Anterior cingulate cortex (tissue), 58 donors: Measurements from ENCODE around the gene WDFY4.
A peak's percentile ranks its signal among the peaks of the same experiment; 100 is the strongest.

Experiments used
- DNase-seq, 58 donors: peaks; one replicate each; lab custom pipeline; 2025; lab: John Stamatoyannopoulos, UW

WDFY4 gene

DNA sequence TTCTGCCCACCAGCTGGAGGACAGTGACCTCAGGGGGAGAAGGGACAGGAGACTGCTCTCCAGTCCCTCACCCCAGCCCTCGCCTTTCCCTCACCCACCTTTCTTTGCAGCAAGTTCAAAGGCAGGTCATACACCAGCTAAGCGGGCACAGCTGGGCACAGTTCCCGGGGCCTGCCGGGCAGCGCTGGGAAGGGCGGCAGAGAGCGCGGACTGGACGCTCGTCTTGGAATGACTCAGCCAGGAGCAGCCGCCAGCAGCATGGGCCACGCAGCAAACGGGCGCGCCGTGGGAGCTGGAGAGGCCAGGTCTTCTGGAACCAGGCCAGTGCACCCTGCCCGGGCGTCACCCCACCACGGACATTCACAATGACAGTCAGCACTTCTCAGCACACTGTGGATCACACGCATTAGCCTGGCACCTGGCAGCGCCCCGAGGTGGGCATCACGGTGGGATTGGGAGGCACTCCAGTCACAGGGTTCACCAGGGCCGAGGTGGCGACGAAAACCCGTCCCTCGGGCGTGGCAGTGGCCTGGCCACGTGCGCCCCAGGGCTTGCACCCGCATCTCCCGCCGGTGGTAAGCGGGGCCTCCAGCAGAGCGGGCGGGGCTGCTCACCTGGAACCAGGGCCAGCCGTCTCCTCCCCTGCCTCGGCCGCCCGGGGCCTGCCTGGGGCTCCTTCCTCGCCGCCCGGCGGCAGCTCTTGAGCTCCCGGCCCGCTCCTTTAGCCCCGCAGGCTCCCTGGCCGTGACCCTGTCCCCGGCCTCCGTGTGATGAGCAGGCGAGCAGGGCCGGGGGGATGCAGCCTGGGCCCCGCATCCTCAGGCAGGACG lies 29.0 kb upstream of the WDFY4 start:
- peak in 46 of 58 donors; percentile 29 to 89 (median 62) for DNase-seq

DNA sequence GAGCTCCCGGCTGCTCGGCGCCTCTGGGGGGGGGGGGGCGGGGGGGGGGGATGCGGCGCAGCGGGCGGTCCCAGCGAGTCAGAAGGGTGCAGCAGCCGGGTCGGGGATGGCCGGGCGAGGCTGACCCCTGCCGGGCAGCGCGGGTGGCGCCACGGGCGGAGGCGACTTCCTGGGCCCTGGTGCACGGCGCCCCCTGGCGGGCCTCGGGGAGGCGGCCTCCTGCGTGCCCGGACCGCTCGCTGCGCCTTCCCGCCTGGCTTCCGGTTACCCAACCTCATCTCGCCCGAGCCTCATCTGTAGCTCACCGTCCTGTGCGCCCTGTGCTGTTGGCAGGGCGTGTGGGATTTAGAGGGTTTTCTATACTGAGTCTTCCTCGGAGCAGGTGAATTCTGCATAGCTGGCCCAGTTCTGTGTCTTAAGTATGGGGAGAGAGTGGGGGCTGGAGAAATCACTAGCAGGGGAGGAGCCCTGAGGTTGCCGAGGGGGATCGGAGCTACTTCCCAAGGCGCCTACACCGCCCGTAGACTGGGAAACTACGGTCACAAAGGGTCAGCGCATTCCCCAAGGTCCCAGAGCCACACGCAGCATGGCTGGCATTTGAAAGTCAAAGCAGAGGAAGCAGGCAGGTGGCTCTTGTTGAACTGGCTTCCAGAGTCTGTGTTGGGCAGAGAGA lies 28.3 kb upstream of the WDFY4 start:
- DNase-seq: peak in 57 of 58 donors; percentile 37 to 95 (median 85)

DNA sequence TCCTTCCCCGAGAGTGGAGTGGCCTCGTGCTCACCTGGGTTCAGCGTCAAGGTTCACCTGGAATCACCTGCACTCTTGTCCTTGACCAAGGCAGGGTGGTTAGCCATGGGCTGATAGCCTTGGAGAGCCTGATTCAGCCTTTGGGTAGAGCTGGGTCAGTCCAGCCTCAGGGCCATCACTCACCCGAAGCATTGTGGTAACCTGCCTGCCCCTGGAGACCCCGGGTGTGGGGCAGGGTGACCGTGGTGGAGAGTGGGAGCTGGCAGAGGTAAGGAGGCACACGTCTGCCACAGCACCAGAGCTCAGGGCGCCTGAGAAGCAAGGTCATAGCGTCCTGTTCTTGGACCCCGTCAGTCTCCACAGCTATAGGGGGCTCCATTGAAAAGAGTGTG lies 27.8 kb upstream of the WDFY4 start:
- DNase-seq: no peak

DNA sequence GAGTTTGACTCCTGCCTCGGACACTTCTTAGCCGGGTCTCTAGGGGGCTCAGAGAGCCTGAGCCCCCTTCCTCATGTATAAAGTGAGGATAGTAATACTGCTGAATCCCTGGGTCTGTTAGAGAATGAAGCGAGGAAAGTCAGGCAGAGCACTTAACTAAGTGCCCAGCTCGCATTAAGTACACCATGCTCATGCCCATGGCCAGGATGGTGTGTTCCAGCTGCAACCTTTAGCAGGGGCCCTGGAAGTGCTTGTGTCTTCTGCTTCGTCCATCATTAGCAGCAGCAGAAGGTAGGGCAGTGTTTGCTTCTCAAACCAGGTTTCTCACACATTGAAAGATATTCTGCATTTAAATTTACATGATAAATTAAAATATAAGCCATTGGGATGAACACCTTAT lies 27.3 kb upstream of the WDFY4 start:
- DNase-seq: no peak

- DNase-seq: peak in 43 of 58 donors; percentile 24 to 89 (median 56)
Measured at GRCh38 chr10:48658243-48658974, 26.3 kb upstream of the WDFY4 start.

DNA sequence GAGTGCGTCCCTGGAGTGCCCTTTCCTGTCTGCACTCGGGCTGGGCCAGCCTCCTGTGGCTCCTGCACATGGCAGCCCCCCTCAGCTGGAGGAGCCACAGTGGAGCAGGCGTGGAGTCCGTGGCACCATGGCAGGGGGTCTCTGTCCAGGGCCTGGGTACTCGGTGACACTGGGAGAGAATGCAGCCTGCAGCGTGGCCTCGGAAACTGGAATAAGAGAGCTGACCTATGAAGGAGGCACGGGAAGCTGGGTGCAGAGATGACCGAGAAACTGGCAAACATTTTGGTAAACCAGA lies 25.8 kb upstream of the WDFY4 start:
- no peak for DNase-seq

DNA sequence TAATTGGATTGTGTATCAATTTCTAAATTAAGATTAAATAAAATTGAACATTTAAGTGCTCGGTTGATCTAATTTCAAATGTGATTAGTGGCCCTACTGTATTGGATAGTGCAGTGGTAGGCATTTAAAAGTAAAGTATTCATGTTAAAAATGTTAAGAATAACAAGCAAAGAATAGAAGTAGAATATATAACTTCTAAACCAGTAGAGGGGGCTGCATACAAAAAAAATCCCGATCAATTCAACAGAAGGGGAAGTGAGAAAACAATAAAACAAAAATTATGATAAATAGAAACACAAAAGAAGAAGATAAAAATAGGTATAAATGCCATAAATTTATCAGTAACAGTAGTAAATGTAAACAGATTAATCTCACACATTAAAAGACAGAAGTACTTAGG lies 24.9 kb upstream of the WDFY4 start:
- DNase-seq: no peak

DNA sequence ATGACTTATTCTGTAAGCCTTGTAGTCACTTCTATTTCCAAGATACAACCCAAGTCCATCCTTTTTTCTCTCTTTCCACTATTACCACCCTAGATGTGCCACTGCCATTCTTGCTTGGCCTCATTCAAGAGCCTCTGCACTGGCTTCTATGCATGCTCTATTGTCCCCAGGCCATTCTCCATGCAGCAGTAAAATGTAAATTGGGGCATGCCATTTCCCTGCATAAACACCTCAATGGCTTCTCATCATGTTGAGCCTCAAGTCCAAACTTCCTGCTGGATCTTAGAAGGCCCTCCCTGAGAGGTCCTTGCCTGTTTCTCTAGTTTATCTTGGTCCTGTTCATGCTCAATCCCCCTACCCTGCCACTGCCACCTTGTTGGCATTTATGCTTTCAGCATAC lies 23.2 kb upstream of the WDFY4 start:
- no peak for DNase-seq

DNA sequence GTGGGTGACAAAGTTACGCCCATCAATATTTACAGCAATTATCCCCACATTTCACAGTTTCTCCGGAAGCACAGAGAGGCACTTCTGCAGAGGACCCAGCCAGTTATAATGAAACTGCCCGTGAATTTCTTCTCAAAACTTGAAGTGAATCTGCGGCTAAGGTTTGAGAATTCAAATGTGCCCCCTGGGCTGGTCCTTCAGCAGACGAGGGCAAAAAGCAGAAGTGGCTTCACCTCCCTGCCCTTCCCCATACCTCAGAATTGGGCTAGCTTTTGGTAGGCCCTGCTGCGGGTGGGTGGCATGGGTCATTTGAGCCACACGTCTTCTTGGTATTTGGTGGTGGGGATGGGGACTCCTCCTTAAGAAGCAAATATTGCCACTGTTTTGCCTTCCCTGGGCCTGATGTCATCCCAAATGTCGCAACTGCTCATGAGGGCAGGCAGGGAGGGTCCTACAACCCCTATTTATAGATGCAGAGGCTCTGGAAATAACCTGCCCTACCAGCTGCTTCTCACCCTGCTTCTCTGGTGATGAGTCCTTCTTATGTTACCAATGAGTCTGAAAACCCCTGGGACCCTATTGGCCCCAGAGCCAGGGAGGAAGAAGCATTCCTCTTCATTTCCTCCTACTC lies 16.6 kb upstream of the WDFY4 start:
- DNase-seq: no peak

DNA sequence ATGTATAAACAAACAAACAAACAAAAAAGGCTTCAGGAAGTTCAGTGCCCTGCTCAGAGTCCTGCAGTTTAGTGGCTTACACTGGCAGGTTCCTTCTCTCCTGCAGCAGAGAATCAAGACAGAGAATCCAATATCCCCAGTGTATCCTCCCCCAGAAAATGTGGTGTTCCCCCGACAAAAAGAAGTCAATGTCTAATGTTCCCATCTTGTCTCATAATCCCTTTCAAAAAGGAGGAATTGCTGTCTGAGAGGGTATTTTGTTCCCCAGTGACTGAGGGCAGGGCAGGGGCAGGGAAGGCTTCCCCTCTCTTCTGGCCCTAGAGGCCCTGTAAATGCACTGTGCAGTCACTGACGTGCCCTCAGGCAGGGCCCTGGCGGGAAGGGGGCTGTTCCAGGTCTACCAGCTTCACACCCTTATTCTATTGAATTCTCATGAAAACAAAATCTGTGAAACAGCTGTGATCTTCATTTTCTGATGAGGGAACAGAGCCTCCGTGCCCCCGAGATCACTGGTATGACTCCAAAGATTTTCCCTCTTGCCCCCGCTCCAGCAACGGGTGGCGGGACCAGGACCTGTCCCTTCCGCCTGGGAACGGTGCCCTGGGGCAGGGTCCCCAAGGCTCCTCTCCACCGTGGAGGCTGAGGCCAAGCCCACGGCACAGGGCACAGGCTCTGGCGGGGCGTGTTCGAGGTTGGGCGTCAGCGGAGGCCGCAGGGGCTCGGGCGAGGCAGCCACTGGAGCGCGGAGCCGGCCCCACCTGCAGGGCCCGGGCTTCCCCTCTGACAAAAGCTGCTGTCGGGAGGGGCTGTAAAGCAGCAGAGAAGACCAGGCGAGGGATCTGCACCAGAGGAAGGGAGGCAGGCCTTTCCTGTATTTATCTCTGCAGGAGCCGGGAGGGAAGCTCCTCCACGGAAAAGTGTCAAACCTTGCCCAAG lies 13.4 kb upstream of the WDFY4 start:
- no peak for DNase-seq

GRCh38 chr10:48671914-48672595 lies 12.6 kb upstream of the WDFY4 start:
- no peak for DNase-seq

DNA sequence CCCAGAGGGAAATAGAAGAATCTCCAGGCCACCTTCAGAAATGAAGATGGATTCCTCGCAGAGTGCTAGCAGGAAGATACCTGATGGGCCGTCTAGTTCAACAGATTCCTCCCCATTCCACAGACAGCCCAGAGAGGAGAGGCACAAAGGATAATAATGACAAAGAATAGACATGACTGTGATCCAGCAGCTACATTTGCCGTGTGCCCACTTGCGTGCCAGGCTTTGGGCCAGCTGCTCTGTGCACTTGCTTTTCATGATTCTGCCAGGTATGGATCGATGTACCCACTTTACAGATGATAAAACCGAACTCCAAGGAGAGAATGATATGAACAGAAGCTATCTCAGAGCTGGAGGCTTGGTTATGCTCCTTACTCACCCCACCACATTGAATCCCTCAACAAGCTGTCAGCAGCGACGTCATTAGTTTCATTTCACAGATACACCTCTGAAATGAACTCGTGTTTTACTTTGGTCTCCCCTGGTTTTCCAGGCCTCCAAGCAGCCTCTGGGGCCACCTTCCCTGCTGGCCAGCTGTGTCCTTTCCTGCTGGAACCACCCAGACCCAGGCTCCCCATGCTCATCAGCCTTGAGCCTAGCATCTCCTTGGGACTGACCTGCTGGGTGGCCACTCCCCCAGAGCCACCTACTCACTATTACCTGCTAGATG lies 11.9 kb upstream of the WDFY4 start:
- no peak for DNase-seq

- no peak for DNase-seq
Measured at GRCh38 chr10:48677625-48678024, 7.0 kb upstream of the WDFY4 start.

GRCh38 chr10:48678041-48678440 lies 6.6 kb upstream of the WDFY4 start:
- DNase-seq: no peak

DNA sequence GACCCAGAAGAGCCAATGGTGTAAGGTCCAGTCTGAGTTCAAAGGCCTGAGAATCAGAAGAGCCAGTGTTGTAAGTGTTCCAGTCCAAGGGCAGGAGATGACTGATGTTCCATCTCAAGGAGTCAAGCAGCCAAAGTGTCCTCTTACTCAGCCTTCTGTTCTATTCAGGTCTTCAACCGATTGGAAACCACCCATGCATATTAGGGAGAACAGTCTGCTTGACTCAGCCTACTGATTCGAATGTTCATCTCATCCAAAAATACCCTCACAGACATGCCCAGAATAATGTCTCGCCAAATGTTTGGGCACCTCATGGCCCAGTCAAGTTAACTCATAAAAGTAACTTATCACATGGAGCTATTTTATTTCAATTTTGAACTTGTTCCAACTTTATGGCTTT lies 2.9 kb upstream of the WDFY4 start:
- no peak for DNase-seq

- DNase-seq: no peak
Measured at GRCh38 chr10:48682265-48682664, 2.4 kb upstream of the WDFY4 start.

- DNase-seq: no peak
Measured at GRCh38 chr10:48683424-48683823, 1.2 kb upstream of the WDFY4 start.

DNA sequence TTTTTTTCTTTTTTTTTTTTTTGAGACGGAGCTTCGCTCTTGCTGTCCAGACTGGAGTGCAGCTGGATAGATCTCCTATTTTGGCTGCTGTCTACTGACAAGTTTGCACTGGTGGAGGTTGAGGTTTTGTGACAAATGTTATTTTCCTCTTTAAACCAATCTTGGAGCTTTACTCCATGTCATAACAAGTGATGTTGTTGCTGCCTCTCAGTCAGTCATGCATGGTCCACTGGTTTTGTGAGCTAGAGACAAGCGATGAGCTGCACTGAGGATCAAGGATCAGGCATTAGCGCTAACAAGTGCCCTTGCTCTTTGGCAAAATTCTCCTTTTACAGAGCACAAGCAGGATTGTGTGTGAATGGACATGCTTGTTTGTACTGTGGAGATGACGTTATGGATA lies 805 bp upstream of the WDFY4 start:
- DNase-seq: no peak

- peak in 2 of 58 donors; percentile 9 to 19 for DNase-seq
Measured at GRCh38 chr10:48684463-48684791, 246 bp upstream of the WDFY4 start.
